IMR-90 (cell line): Measurements from ENCODE around the gene ANKRD45. TPM values are rescaled to one million over a fixed set of nuclear protein-coding genes. Genes with fewer than 3 reads are reported as not detected.

Experiments used
- ATAC-seq: fragments of 200-7000 bp; cut with Tn5 transposase; 2 replicates; pipeline ENCODE4 v1.9.1; 2020; ENCODE audit warnings: low read depth, mild to moderate bottlenecking, moderate library complexity
- BruUV-seq: library from RNA; stranded (reverse); fragments of 400-500 nt; replicated peaks from 2 replicates; lab custom pipeline; 2021; lab: Mats Ljungman, UMichigan
- CTCF ChIA-PET: fragments of 300-600 bp; formaldehyde crosslinking; extraction: SDS; loops from one replicate; lab custom pipeline; 2021; ENCODE audit warnings: antibody characterized with exemption; lab: Yijun Ruan, JAX
- POLR2A ChIA-PET: fragments of 300-600 bp; sonication (Branson Sonifier 250); formaldehyde crosslinking; loops from one replicate; lab custom pipeline; 2022; ENCODE audit warnings: antibody characterized with exemption; ENCODE audit not compliant: unreplicated experiment; lab: Charles Lee
- DNase-seq: peaks from one replicate; pipeline ENCODE4 v3.0.0; 2013
- H2AFZ ChIP-seq: replicated peaks from 2 replicates; pipeline ENCODE3; 2013; ENCODE audit warnings: low read length, mild to moderate bottlenecking; ENCODE audit not compliant: poor library complexity
- H2AK5ac ChIP-seq: 2 replicates; pipeline ENCODE4 v1.6.1; 2013; ENCODE audit warnings: low read depth, low read length, inconsistent platforms
- H2AK9ac ChIP-seq: replicated peaks from 2 replicates; pipeline ENCODE3; 2013; ENCODE audit warnings: mild to moderate bottlenecking, low read depth, low read length, moderate library complexity; ENCODE audit not compliant: poor library complexity
- H2BK120ac ChIP-seq: 2 replicates; pipeline ENCODE4 v1.6.1; 2013; ENCODE audit warnings: low read depth, low read length, inconsistent platforms
- H2BK15ac ChIP-seq: 3 replicates; pipeline ENCODE4 v1.6.1; 2013; ENCODE audit warnings: low read depth, low read length, inconsistent platforms
- H2BK20ac ChIP-seq: 2 replicates; pipeline ENCODE4 v1.6.1; 2013; ENCODE audit warnings: low read depth, mild to moderate bottlenecking, inconsistent platforms, low read length, moderate library complexity
- H2BK5ac ChIP-seq: 2 replicates; pipeline ENCODE4 v1.6.1; 2013; ENCODE audit warnings: mild to moderate bottlenecking, low read depth, low read length, inconsistent platforms; ENCODE audit not compliant: poor library complexity, severe bottlenecking
- H3K14ac ChIP-seq: replicated peaks from 2 replicates; pipeline ENCODE4 v1.6.1; 2013; ENCODE audit warnings: low read depth, low read length, inconsistent platforms
- H3K18ac ChIP-seq: 2 replicates; pipeline ENCODE4 v1.6.1; 2013; ENCODE audit warnings: low read depth, low read length, control low read depth
- H3K23ac ChIP-seq: 2 replicates; pipeline ENCODE4 v1.6.1; 2013; ENCODE audit warnings: low read depth, low read length, inconsistent platforms
- H3K27ac ChIP-seq: 2 replicates; pipeline ENCODE4 v1.5.1; 2013; ENCODE audit warnings: mild to moderate bottlenecking, control low read depth, low read length; ENCODE audit not compliant: insufficient read depth
- H3K27me3 ChIP-seq: 2 replicates; pipeline ENCODE4 v1.6.1; 2013; ENCODE audit warnings: low read length; ENCODE audit not compliant: control insufficient read depth, insufficient read depth
- H3K36me3 ChIP-seq: 2 replicates; pipeline ENCODE4 v1.6.1; 2013; ENCODE audit warnings: low read length, mixed read lengths; ENCODE audit not compliant: control insufficient read depth, insufficient read depth
- H3K4ac ChIP-seq: 2 replicates; pipeline ENCODE4 v1.6.1; 2013; ENCODE audit warnings: low read depth, low read length, inconsistent platforms
- H3K4me1 ChIP-seq: 2 replicates; pipeline ENCODE4 v1.6.1; 2013; ENCODE audit warnings: low read length, mixed read lengths; ENCODE audit not compliant: control insufficient read depth, insufficient read depth
- H3K4me2 ChIP-seq: 2 replicates; pipeline ENCODE4 v1.6.1; 2013; ENCODE audit warnings: low read depth, mild to moderate bottlenecking, control low read depth, low read length, moderate library complexity
- H3K4me3 ChIP-seq: 2 replicates; pipeline ENCODE4 v1.5.1; 2013; ENCODE audit warnings: low read depth, mild to moderate bottlenecking, control low read depth, low read length, moderate library complexity; ENCODE audit not compliant: insufficient read depth
- H3K56ac ChIP-seq: 2 replicates; pipeline ENCODE4 v1.6.1; 2013; ENCODE audit warnings: low read length, inconsistent platforms; ENCODE audit not compliant: insufficient read depth; ENCODE audit errors: extremely low read depth
- H3K79me1 ChIP-seq, 2 experiments: 2 replicates each; pipeline ENCODE4 v1.6.1; 2013; ENCODE audit warnings: low read length in 2 of 2, inconsistent platforms in 1 of 2, low read depth in 1 of 2
- H3K9ac ChIP-seq: 2 replicates; pipeline ENCODE4 v1.6.1; 2013; ENCODE audit warnings: low read depth, low read length, control low read depth
- H3K9me1 ChIP-seq: 2 replicates; pipeline ENCODE4 v1.6.1; 2013; ENCODE audit warnings: low read length, inconsistent platforms; ENCODE audit not compliant: insufficient read depth
- H3K9me3 ChIP-seq: 2 replicates; pipeline ENCODE4 v1.6.1; 2013; ENCODE audit warnings: low read length; ENCODE audit not compliant: control insufficient read depth, insufficient read depth
- H4K20me1 ChIP-seq: 2 replicates; pipeline ENCODE4 v1.6.1; 2013; ENCODE audit warnings: low read length, inconsistent platforms; ENCODE audit not compliant: insufficient read depth
- H4K5ac ChIP-seq: 2 replicates; pipeline ENCODE4 v1.6.1; 2013; ENCODE audit warnings: mild to moderate bottlenecking, low read depth, low read length, control low read depth
- H4K8ac ChIP-seq, 2 experiments: 2 replicates each; pipeline ENCODE4 v1.6.1; 2013; ENCODE audit warnings: low read depth in 2 of 2, low read length in 2 of 2, control low read depth in 1 of 2, inconsistent platforms in 1 of 2
- H4K91ac ChIP-seq: 2 replicates; pipeline ENCODE4 v1.6.1; 2013; ENCODE audit warnings: low read depth, low read length, inconsistent platforms; ENCODE audit not compliant: insufficient read depth
- BHLHE40 ChIP-seq: fragments of 150-350 bp; IDR thresholded peaks from 2 replicates; pipeline ENCODE4 v1.6.1; 2016; ENCODE audit warnings: mild to moderate bottlenecking, low read depth, low read length
- CEBPB ChIP-seq: IDR thresholded peaks from 2 replicates; pipeline ENCODE4 v1.6.1; 2012; ENCODE audit warnings: low read depth, low read length, improper control_type of control experiment
- CHD1 ChIP-seq: IDR thresholded peaks from 2 replicates; pipeline ENCODE4 v1.6.1; 2012; ENCODE audit warnings: low read depth, low read length, improper control_type of control experiment
- CTCF ChIP-seq: conservative IDR thresholded peaks from 2 replicates; pipeline ENCODE4 v1.5.1; 2012; ENCODE audit warnings: mild to moderate bottlenecking, low read depth, low read length, improper control_type of control experiment
- ELK1 ChIP-seq: fragments of 150-350 bp; IDR thresholded peaks from 2 replicates; pipeline ENCODE4 v1.6.1; 2016; ENCODE audit warnings: low read depth, mild to moderate bottlenecking, low read length, moderate library complexity, borderline replicate concordance
- FOS ChIP-seq: fragments of 150-350 bp; IDR thresholded peaks from 2 replicates; pipeline ENCODE4 v1.6.1; 2016; ENCODE audit warnings: low read depth, low read length
- MAFK ChIP-seq: IDR thresholded peaks from 2 replicates; pipeline ENCODE4 v1.6.1; 2012; ENCODE audit warnings: low read depth, low read length, improper control_type of control experiment
- MAZ ChIP-seq: IDR thresholded peaks from 2 replicates; pipeline ENCODE4 v1.6.1; 2012; ENCODE audit warnings: low read depth, mild to moderate bottlenecking, low read length, improper control_type of control experiment, moderate library complexity, borderline replicate concordance
- MXI1 ChIP-seq: IDR thresholded peaks from 2 replicates; pipeline ENCODE4 v1.6.1; 2012; ENCODE audit warnings: low read depth, mild to moderate bottlenecking, low read length, moderate library complexity, borderline replicate concordance
- NFE2L2 ChIP-seq: fragments of 150-350 bp; IDR thresholded peaks from 2 replicates; pipeline ENCODE4 v1.6.1; 2016; ENCODE audit warnings: low read depth, mild to moderate bottlenecking, low read length
- POLR2A ChIP-seq: IDR thresholded peaks from 2 replicates; pipeline ENCODE4 v1.6.1; 2012; ENCODE audit warnings: mild to moderate bottlenecking, low read depth, low read length
- RAD21 ChIP-seq: IDR thresholded peaks from 2 replicates; pipeline ENCODE4 v1.6.1; 2012; ENCODE audit warnings: low read length, improper control_type of control experiment
- RCOR1 ChIP-seq: IDR thresholded peaks from 2 replicates; pipeline ENCODE4 v1.6.1; 2012; ENCODE audit warnings: mild to moderate bottlenecking, low read length, improper control_type of control experiment; ENCODE audit not compliant: insufficient replicate concordance
- RFX5 ChIP-seq: IDR thresholded peaks from 2 replicates; pipeline ENCODE4 v1.8.0; 2012; ENCODE audit warnings: low read depth, mild to moderate bottlenecking, low read length, moderate library complexity
- SMC3 ChIP-seq: fragments of 150-350 bp; IDR thresholded peaks from 2 replicates; pipeline ENCODE4 v1.6.1; 2016; ENCODE audit warnings: low read depth, mild to moderate bottlenecking, antibody characterized with exemption, low read length, moderate library complexity
- USF2 ChIP-seq: fragments of 150-350 bp; IDR thresholded peaks from 2 replicates; pipeline ENCODE4 v1.6.1; 2017; ENCODE audit warnings: mild to moderate bottlenecking, antibody characterized with exemption, low read length, low read depth
- WGBS, 2 experiments: methylation state at CpG; one replicate each; pipeline versions ENCODE4 v1.1.5 to v1.1.7; 2013; ENCODE audit warnings: missing lambda C conversion rate in 2 of 2; ENCODE audit not compliant: insufficient read length in 1 of 2; ENCODE audit errors: extremely low coverage in 2 of 2; 5-methylcytosine and 5-hydroxymethylcytosine counted together
- dilution Hi-C: fragments of 300-500 bp; cut with HindIII; formaldehyde crosslinking; loops from one replicate; pipeline ENCODE4 v1.14.3; 2018; ENCODE audit warnings: low sequenced_read_pairs; ENCODE audit not compliant: unreplicated experiment
- in situ Hi-C: fragments of 300-500 bp; cut with MboI; formaldehyde crosslinking; loops from 3 replicates; pipeline ENCODE4 v1.14.3; 2019; ENCODE audit warnings: low sequenced_read_pairs, inconsistent platforms, mixed read lengths
- intact Hi-C: fragments of 100-400 bp; cut with micrococcal nuclease; formaldehyde crosslinking; loops from 2 replicates; pipeline ENCODE4 v1.10.0; 2022
- polyA plus RNA-seq, 3 experiments: library from polyadenylated mRNA; depleted of rRNA; stranded (reverse); fragments of >200 nt; gene quantifications; 2 replicates each; pipeline ENCODE4 v1.2.3, GENCODE V29; 2012; ENCODE audit warnings: low replicate concordance in 1 of 3
- total RNA-seq: library from RNA; depleted of rRNA; stranded (reverse); fragments of >200 nt; gene quantifications from 2 replicates; pipeline ENCODE4 v1.2.3, GENCODE V29; 2012

Gene ANKRD45
- total and polyA plus RNA-seq, 2 of the 4 experiments (the other 2 are of a cell fraction), result under 0.01 TPM; not detected in 1

- Histone ChIP-seq H3K9me3 (no peaks in the 10 kb centered on the region), H3K56ac (no peak overlapping the region), H2AK5ac (no peak overlapping the region), H3K9ac (no peak overlapping the region), H2BK5ac (no peak overlapping the region), H4K8ac (no peak overlapping the region), H2AK9ac (no peak overlapping the region), H2BK20ac (no peak overlapping the region), H3K9me1 (no peaks in the 10 kb centered on the region), H3K79me1 (no peaks in the 10 kb centered on the region), H3K4me1 (no peaks in the 10 kb centered on the region), H3K18ac (no peak overlapping the region), H3K4me2 (no peak overlapping the region), H3K14ac (no peak overlapping the region), H4K5ac (no peak overlapping the region), H3K4ac (no peak overlapping the region), H2BK15ac (no peak overlapping the region), H3K27me3 (peaks cover 3% of the 10 kb centered on the region), H4K91ac (no peak overlapping the region), H3K36me3 (no peaks in the 10 kb centered on the region), H2BK120ac (no peak overlapping the region), H3K27ac (no peak overlapping the region), H4K20me1 (no peaks in the 10 kb centered on the region), H3K23ac (no peak overlapping the region), H2AFZ (no peak overlapping the region), H3K4me3 (no peak overlapping the region)
- no CpG with 5 or more reads among the region's 4 CpGs for WGBS, 2 experiments
- in situ Hi-C loops (no loop called here), intact Hi-C loops (no loop called here), dilution Hi-C loops (no loop called here)
- no TSS peak for BruUV-seq
- TF ChIP-seq RFX5 (no peak), RAD21 (no peak), CEBPB (no peak), MAZ (no peak), BHLHE40 (no peak), FOS (no peak), MXI1 (no peak), RCOR1 (no peak), USF2 (no peak), NFE2L2 (no peak), MAFK (no peak), ELK1 (no peak), CTCF (no peak), CHD1 (no peak), SMC3 (no peak), POLR2A (no peak)
- DNase-seq (no peak), ATAC-seq (no peak)
- CTCF ChIA-PET, result no interaction called here
- POLR2A ChIA-PET, result no interaction called here
Measured at GRCh38 chr1:173608503-173609216, 61.0 kb downstream of the ANKRD45 start.
